ENCODE data around the gene NTHL1.

NTHL1 gene

GRCh38 chr16:2029350-2029749, 18.3 kb downstream of the NTHL1 start:
- H3K9ac ChIP-seq (ENCODE audit: low read length) = no peak overlapping the region
- peaks cover 22% of the 10 kb centered on the region for H3K4me1 ChIP-seq (ENCODE audit: control insufficient read depth, insufficient read depth, low read length)
- no peaks in the 10 kb centered on the region for H3K27me3 ChIP-seq (replicated peaks; ENCODE audit: control insufficient read depth, insufficient read depth, low read length)
- no peak overlapping the region for H3K4me3 ChIP-seq (ENCODE audit: low read length)
- DNase-seq (ENCODE audit: low read depth) = no peak
- H3K36me3 ChIP-seq (ENCODE audit: control insufficient read depth, insufficient read depth, low read length, severe bottlenecking) = no peaks in the 10 kb centered on the region
- no peaks in the 10 kb centered on the region for H3K9me3 ChIP-seq (ENCODE audit: control insufficient read depth, low read length)

DNA sequence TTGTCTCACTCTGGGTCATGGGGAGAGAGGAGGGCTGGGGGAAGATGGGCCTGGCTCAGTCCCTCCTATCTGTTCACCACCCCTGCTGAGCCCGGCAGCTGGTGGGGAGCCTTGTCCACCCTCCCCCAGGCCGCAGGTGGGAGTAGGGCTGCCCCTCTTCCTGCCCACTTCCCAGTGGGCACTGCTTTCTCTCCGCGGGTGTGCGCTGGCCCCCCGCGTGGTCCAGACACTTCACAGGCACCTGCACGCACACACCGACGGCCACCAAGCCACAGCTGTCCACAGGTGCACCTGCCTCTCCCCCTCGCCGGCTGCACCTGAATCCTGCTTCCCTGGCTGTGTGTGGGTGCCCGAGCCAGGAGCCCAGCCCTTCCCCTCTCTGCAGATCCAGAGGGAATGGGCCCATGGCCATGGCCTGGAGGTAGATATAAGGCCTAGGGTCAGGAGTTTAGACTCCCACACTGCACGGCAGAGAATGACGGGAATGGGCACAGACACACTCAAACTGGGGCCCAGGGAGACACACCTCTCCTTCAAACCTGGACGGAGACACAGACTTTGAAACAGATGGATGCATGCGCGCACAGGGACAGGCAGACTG, 18.9 kb downstream of the NTHL1 start:
- H3K27me3 ChIP-seq (replicated peaks; ENCODE audit: control insufficient read depth, insufficient read depth, low read length) = no peaks in the 10 kb centered on the region
- H3K4me1 ChIP-seq (ENCODE audit: control insufficient read depth, insufficient read depth, low read length) = peaks cover 17% of the 10 kb centered on the region
- no peak for DNase-seq (ENCODE audit: low read depth)
- H3K9me3 ChIP-seq (ENCODE audit: control insufficient read depth, low read length) = no peaks in the 10 kb centered on the region
- H3K9ac ChIP-seq (ENCODE audit: low read length) = no peak overlapping the region
- no peak overlapping the region for H3K4me3 ChIP-seq (ENCODE audit: low read length)
- H3K36me3 ChIP-seq (ENCODE audit: control insufficient read depth, insufficient read depth, low read length, severe bottlenecking) = no peaks in the 10 kb centered on the region

- H3K36me3 ChIP-seq (ENCODE audit: control insufficient read depth, insufficient read depth, low read length, severe bottlenecking) = no peaks in the 10 kb centered on the region
- no peak for DNase-seq (ENCODE audit: low read depth)
- no peaks in the 10 kb centered on the region for H3K9me3 ChIP-seq (ENCODE audit: control insufficient read depth, low read length)
- H3K9ac ChIP-seq (ENCODE audit: low read length) = no peak overlapping the region
- no peaks in the 10 kb centered on the region for H3K27me3 ChIP-seq (replicated peaks; ENCODE audit: control insufficient read depth, insufficient read depth, low read length)
- H3K4me3 ChIP-seq (ENCODE audit: low read length) = peak overlapping the region; percentile 79
- H3K4me1 ChIP-seq (ENCODE audit: control insufficient read depth, insufficient read depth, low read length) = peaks cover 12% of the 10 kb centered on the region
Observed at GRCh38 chr16:2028146-2028545, 19.5 kb downstream of the NTHL1 start.

GRCh38 chr16:2027024-2028010, 20.3 kb downstream of the NTHL1 start:
- no peaks in the 10 kb centered on the region for H3K9me3 ChIP-seq (ENCODE audit: control insufficient read depth, low read length)
- peak overlapping the region; percentile 54 for H3K9ac ChIP-seq (ENCODE audit: low read length)
- DNase-seq (ENCODE audit: low read depth) = peak; percentile 55
- peak overlapping the region; percentile 79 for H3K4me3 ChIP-seq (ENCODE audit: low read length)
- H3K36me3 ChIP-seq (ENCODE audit: control insufficient read depth, insufficient read depth, low read length, severe bottlenecking) = no peaks in the 10 kb centered on the region
- H3K27me3 ChIP-seq (replicated peaks; ENCODE audit: control insufficient read depth, insufficient read depth, low read length) = no peaks in the 10 kb centered on the region
- peaks cover 16% of the 10 kb centered on the region for H3K4me1 ChIP-seq (ENCODE audit: control insufficient read depth, insufficient read depth, low read length)

DNA sequence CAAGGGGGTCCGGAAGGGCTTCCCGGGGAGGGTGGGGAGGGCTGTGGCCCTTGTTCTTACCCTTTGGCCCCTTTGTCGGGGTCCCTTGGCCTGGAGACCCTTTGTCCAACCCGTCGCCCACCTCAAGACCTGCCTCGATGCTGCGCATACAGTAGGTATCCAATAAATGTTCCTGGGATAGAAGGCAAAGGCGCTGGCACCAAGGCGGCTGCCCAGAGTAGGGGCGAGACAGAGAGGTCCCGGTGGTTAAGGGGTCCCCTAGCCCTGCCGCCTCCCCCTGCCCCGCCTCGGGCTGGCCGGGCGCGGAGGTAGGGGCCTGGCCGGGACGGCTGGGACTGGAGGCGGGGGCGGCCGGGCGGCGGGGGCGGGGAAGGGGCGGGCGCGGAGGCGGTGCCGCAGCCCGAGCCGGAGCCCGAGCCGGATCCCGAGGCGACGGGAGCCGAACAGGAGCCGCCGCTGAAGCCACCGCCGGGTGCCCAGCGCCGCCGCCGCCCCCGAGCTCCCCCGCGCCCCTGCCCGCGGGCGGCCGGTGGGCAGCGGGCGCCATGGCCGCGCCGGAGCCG, 21.1 kb downstream of the NTHL1 start, which contains the start of gene NHERF2:
TSS of gene NHERF2 (plus strand) at position 442 of the 563 bp plus-strand sequence. CDS start at position 546, 104 bp downstream.
- Histone ChIP-seq H3K9me3 (ENCODE audit: control insufficient read depth, low read length) (no peaks in the 10 kb centered on the region), H3K4me1 (ENCODE audit: control insufficient read depth, insufficient read depth, low read length) (peaks cover 16% of the 10 kb centered on the region), H3K9ac (ENCODE audit: low read length) (peak within 1 kb of the TSS; percentile 62), H3K4me3 (ENCODE audit: low read length) (peak within 1 kb of the TSS; percentile 79), H3K27me3 (replicated peaks; ENCODE audit: control insufficient read depth, insufficient read depth, low read length) (no peaks in the 10 kb centered on the region), H3K36me3 (ENCODE audit: control insufficient read depth, insufficient read depth, low read length, severe bottlenecking) (no peaks in the 10 kb centered on the region)
- peak; percentile 77 for DNase-seq (ENCODE audit: low read depth)

GRCh38 chr16:2025878-2026460, 21.7 kb downstream of the NTHL1 start:
- H3K27me3 ChIP-seq (replicated peaks; ENCODE audit: control insufficient read depth, insufficient read depth, low read length) = no peaks in the 10 kb centered on the region
- no peak for DNase-seq (ENCODE audit: low read depth)
- H3K9me3 ChIP-seq (ENCODE audit: control insufficient read depth, low read length) = no peaks in the 10 kb centered on the region
- peaks cover 16% of the 10 kb centered on the region for H3K4me1 ChIP-seq (ENCODE audit: control insufficient read depth, insufficient read depth, low read length)
- no peaks in the 10 kb centered on the region for H3K36me3 ChIP-seq (ENCODE audit: control insufficient read depth, insufficient read depth, low read length, severe bottlenecking)
- peak overlapping the region; percentile 52 for H3K4me3 ChIP-seq (ENCODE audit: low read length)
- peak overlapping the region; percentile 62 for H3K9ac ChIP-seq (ENCODE audit: low read length)

GRCh38 chr16:2025251-2025650, 22.4 kb downstream of the NTHL1 start:
- no peak for DNase-seq (ENCODE audit: low read depth)
- Histone ChIP-seq H3K9me3 (ENCODE audit: control insufficient read depth, low read length) (no peaks in the 10 kb centered on the region), H3K4me1 (ENCODE audit: control insufficient read depth, insufficient read depth, low read length) (peaks cover 16% of the 10 kb centered on the region), H3K9ac (ENCODE audit: low read length) (no peak overlapping the region), H3K27me3 (replicated peaks; ENCODE audit: control insufficient read depth, insufficient read depth, low read length) (no peaks in the 10 kb centered on the region), H3K4me3 (ENCODE audit: low read length) (no peak overlapping the region), H3K36me3 (ENCODE audit: control insufficient read depth, insufficient read depth, low read length, severe bottlenecking) (no peaks in the 10 kb centered on the region)

DNA sequence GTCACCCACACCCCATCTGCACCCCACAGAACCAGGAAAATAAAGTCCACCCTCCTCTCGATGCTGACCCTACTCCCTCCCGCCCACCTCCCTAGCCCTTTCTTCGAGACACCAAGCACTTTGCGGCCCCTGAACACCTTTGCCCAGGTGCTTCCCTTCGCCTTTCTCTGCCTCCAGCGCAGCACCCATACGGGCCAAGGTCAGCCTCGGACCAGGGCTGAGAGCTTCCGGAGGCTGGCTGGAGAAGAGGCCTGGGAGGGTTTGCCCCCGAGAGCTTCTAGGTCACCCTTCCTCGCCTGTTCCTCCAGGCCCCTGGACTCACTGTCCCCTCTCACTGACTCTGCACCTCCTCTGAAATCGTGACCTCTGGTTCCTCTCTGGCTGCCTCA, 23.6 kb downstream of the NTHL1 start:
- Histone ChIP-seq H3K9ac (ENCODE audit: low read length) (peak overlapping the region; percentile 63), H3K4me1 (ENCODE audit: control insufficient read depth, insufficient read depth, low read length) (peaks cover 16% of the 10 kb centered on the region), H3K4me3 (ENCODE audit: low read length) (no peak overlapping the region), H3K36me3 (ENCODE audit: control insufficient read depth, insufficient read depth, low read length, severe bottlenecking) (no peaks in the 10 kb centered on the region), H3K27me3 (replicated peaks; ENCODE audit: control insufficient read depth, insufficient read depth, low read length) (peaks cover 4% of the 10 kb centered on the region), H3K9me3 (ENCODE audit: control insufficient read depth, low read length) (no peaks in the 10 kb centered on the region)
- DNase-seq (ENCODE audit: low read depth) = no peak

- no peaks in the 10 kb centered on the region for H3K36me3 ChIP-seq (ENCODE audit: control insufficient read depth, insufficient read depth, low read length, severe bottlenecking)
- H3K9me3 ChIP-seq (ENCODE audit: control insufficient read depth, low read length) = no peaks in the 10 kb centered on the region
- peak overlapping the region; percentile 68 for H3K4me3 ChIP-seq (ENCODE audit: low read length)
- H3K9ac ChIP-seq (ENCODE audit: low read length) = peak overlapping the region; percentile 63
- peaks cover 8% of the 10 kb centered on the region for H3K27me3 ChIP-seq (replicated peaks; ENCODE audit: control insufficient read depth, insufficient read depth, low read length)
- H3K4me1 ChIP-seq (ENCODE audit: control insufficient read depth, insufficient read depth, low read length) = peaks cover 16% of the 10 kb centered on the region
- DNase-seq (ENCODE audit: low read depth) = peak; percentile 96
Observed at GRCh38 chr16:2023092-2024031, 24.3 kb downstream of the NTHL1 start.

DNA sequence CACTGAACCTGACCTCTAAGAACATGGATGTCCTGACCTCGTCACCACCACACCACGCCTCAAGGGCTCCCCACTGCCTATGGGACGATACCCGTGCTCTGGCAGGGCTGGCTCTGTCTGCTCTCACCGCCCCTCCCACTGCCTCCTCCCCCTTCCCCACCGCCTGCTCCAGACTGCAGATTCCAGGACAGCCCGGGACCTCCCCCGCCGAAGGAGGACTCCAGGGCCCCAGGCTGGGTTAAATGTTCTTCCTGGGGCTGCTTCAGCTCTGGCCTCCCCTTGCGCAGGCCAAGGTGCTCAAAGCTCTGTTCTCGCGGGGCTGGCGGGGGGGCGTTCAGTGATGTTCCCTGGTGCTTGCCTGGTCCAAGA, 24.9 kb downstream of the NTHL1 start:
- Histone ChIP-seq H3K36me3 (ENCODE audit: control insufficient read depth, insufficient read depth, low read length, severe bottlenecking) (no peaks in the 10 kb centered on the region), H3K4me1 (ENCODE audit: control insufficient read depth, insufficient read depth, low read length) (peaks cover 10% of the 10 kb centered on the region), H3K9me3 (ENCODE audit: control insufficient read depth, low read length) (no peaks in the 10 kb centered on the region), H3K4me3 (ENCODE audit: low read length) (peak overlapping the region; percentile 68), H3K27me3 (replicated peaks; ENCODE audit: control insufficient read depth, insufficient read depth, low read length) (peaks cover 8% of the 10 kb centered on the region), H3K9ac (ENCODE audit: low read length) (peak overlapping the region; percentile 50)
- DNase-seq (ENCODE audit: low read depth) = no peak

All from adipocyte (in vitro differentiated cells).